HG02623 (cell line): ENCODE data around the gene NCKAP5.
A peak's percentile ranks its signal among the peaks of the same experiment; 100 is the strongest.

Experiments
- ATAC-seq: cut with Tn5 transposase; IDR thresholded peaks from one replicate; pipeline ENCODE4 v1.9.1; 2021; ENCODE audit warnings: moderate library complexity; ENCODE audit not compliant: unreplicated experiment

The NCKAP5 gene

GRCh38 chr2:133407341-133407740, 160.9 kb downstream of the NCKAP5 start:
- ATAC-seq = no peak

- no peak for ATAC-seq
Observed at GRCh38 chr2:133405252-133405651, 163.0 kb downstream of the NCKAP5 start.

- no peak for ATAC-seq
Observed at GRCh38 chr2:133400411-133400810, 167.9 kb downstream of the NCKAP5 start.

DNA sequence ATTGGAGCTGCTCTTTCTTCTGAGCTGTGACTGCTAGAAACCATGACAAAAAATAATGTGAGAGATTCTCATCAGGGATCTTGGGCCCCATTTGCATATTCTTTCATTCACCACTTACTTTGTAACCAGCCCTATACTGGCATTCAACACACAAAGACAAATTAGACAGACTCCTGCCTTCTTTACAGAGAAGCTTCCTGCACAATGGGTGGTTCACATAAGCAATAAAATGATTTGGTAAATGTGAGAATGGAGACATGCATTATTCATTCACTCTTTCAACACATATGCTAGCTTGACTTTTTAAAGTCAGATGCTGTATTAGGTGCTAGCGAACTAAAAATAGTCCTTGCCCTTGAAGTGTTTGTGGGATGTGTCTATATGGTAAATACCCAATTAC, 174.4 kb downstream of the NCKAP5 start:
- no peak for ATAC-seq

DNA sequence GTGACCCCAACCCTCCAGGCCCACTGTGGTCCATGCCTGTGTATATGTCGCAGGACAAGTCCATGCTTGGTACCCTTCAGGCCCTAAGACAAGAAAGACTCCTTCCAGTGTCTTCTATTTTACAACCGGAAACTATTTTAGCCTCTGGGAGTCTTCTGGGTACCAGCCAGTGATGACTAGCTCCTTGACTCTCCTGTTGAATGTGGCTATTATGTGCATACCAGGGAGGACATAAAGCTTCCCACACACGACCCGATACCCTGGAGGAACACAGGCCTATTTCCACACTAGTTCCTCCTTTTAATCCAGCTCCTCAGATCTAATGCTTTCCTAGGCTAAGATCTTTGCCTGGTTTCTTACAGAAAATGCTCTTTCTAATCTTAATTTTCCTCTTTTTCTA, 178.1 kb downstream of the NCKAP5 start:
- ATAC-seq = no peak

DNA sequence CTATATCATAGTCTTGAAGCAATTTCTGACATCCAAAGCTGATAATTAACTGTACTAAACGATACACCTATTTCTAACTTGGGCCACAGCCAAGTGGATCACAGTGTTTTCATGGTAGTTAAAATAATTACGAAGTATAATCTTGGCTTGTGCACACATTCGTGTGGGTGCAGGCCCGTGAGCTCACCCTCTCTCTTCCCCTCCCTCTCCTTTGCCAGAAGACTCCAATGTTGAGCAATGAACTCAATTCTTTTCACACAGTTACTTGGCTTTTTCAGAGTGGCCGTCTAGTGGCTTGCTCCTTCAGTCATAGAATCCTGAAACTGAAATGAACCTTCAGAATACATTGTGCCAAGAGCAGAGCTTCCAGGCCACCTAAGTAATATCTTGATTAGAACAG, 178.7 kb downstream of the NCKAP5 start:
- no peak for ATAC-seq

- ATAC-seq = no peak
Observed at GRCh38 chr2:133382566-133382965, 185.7 kb downstream of the NCKAP5 start.

DNA sequence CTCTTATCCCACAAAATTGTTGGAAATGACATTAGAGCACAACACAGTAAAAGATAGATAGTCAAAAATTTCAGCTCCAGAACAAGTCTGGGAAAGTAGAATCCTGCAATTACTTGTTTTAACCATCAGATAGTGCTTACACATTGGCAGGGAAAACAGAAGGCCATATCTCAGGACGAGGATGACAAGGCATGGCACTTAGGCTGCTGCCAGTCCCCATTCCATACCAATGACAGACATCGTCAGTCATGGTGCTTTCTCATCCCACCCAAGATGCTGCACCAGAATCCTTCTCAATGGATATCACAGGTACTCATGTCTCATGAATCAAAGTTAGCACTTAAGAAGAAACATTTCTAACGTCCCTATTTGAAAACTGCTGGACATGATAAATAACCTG, 187.3 kb downstream of the NCKAP5 start:
- ATAC-seq = no peak

- no peak for ATAC-seq
Observed at GRCh38 chr2:133378928-133379549, 189.2 kb downstream of the NCKAP5 start.

- no peak for ATAC-seq
Observed at GRCh38 chr2:133378386-133378785, 189.9 kb downstream of the NCKAP5 start.

GRCh38 chr2:133377599-133377998, 190.7 kb downstream of the NCKAP5 start:
- no peak for ATAC-seq

GRCh38 chr2:133377021-133377481, 191.2 kb downstream of the NCKAP5 start:
- no peak for ATAC-seq

DNA sequence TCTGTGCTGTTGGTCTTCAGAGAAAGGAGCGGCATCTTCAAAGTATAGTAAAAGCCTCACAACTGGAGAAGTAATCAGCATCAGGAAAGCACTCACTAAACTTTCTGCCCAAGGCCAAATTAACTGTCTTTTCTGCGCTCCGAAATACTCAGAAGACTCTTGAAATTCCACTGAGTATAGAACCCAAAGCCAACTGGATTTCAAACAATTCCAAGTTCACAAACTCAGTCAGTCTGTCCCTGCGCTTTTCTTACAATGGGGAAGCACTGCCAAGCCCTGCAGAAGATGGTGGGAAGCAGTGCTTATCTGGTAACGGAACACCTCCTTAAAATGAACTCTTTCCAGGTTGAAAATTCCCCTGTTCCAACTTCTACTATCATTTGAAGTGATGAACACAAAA, 193.5 kb downstream of the NCKAP5 start:
- no peak for ATAC-seq

GRCh38 chr2:133371286-133371685, 197.0 kb downstream of the NCKAP5 start:
- no peak for ATAC-seq

GRCh38 chr2:133369901-133370658, 198.2 kb downstream of the NCKAP5 start:
- ATAC-seq = no peak

GRCh38 chr2:133365117-133365516, 203.1 kb downstream of the NCKAP5 start:
- no peak for ATAC-seq

DNA sequence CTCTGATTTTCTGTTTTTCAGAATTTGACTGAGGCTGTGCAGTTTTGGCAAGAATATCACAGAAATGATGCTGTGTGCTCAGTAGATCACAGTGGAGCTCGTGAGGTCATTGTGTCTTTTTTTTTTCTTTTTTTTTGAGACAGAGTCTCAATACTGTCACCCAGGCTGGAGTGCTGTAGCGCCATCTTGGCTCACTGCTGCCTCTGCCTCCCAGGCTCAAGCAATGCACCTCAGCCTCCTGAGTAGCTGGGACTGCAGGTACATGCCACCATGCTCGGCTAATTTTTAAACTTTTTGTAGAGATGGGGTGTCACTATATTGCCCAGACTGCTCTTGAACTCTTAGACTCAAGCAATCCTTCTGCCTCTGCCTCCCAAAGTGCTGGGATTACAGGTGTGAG, 203.6 kb downstream of the NCKAP5 start:
- ATAC-seq = no peak

GRCh38 chr2:133363884-133364283, 204.4 kb downstream of the NCKAP5 start:
- ATAC-seq = no peak

DNA sequence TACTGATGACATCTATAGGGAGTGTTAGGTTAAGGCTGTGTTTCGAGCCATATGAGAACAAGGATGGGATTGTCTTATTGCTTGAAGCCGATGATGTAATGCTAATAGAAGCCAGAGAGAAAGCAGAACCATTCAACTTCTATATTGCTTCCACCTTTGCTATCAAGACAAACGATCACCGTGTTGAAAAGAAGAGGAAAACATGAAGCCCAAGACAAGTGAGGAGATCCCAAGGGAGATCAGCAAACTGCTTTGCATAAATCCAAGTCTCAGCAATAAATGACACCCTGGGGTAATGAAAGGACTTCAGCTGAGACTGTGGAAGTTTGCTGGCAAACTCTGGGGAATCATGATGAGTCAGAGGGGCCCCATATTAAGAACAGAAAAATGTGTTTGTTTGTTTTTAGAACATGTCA, 206.2 kb downstream of the NCKAP5 start:
- no peak for ATAC-seq

GRCh38 chr2:133360882-133361281, 207.4 kb downstream of the NCKAP5 start:
- ATAC-seq = peak; percentile 65

- no peak for ATAC-seq
Observed at GRCh38 chr2:133360190-133360589, 208.1 kb downstream of the NCKAP5 start.

DNA sequence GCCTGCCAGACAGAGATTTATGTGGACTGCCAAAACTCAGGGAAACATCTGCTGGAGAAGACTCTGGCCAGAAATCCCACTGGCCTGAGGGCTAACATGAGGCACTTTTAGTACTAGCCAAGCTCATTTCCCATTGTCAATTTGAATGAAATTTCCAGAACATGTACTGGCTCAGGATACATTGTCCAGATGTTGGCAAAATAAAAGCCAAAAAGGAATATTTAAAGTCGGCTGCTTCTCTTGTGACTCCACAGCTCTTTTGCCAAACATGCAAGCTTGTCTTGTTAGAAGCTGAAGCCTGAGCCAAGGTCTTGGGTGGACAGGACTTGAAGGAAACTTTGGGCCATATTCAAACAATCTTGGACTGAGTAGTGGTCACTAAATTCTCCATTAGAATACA, 215.5 kb downstream of the NCKAP5 start:
- ATAC-seq = no peak

DNA sequence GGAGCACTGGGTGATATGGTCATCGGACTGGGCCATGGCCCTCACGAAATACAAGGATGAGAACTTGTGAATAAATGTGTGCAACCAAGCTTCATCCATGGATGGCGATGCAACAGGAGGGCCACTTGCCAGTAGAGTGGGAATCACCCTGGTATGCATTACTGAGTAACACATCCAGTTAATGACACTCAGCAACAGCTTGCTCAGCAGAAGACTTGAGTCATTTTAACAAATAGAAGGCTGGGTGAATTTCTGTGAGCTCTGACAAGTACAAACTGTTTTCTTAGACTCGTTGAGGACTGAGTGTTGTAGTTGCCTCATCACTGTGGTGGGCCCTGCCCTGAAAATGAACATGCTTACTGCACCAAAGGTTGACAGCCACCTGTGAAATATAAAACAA, 221.6 kb downstream of the NCKAP5 start:
- ATAC-seq = no peak
